ENCODE measurements around the gene KCNMA1. TPM values are rescaled to one million over a fixed set of nuclear protein-coding genes. Genes with fewer than 3 reads are reported as not detected.
"Not testable (repeated sequence)": the region's sequence is repeated elsewhere in the genome, so short reads cannot be mapped to it uniquely, and the experiment has no call there.

KCNMA1 gene
- total RNA-seq, 2 donors from 2014 or later: 23.2 to 44.5 TPM

- Histone ChIP-seq H3K4me1 (peaks cover 14% of the 10 kb centered on the region), H3K27me3 (no peaks in the 10 kb centered on the region), H3K9ac (ENCODE audit: low read depth in 2 of 2, low read length in 2 of 2) (no peak overlapping the region), H3K27ac (no peak overlapping the region), H3K36me3 (no peaks in the 10 kb centered on the region), H3K9me3 (no peaks in the 10 kb centered on the region), H3K4me3 (no peak overlapping the region)
- no peak for TF ChIP-seq CTCF (IDR thresholded peaks at IDR 0.05)
- no peak for DNase-seq
- intact Hi-C loops (cut with DNase I): no loop called here
Observed at GRCh38 chr10:77413231-77413630, 224.4 kb downstream of the KCNMA1 start.

- H3K9ac ChIP-seq (ENCODE audit: low read depth in 2 of 2, low read length in 2 of 2); H3K27ac ChIP-seq; H3K4me3 ChIP-seq; H3K27me3 ChIP-seq; H3K9me3 ChIP-seq; intact Hi-C loops (cut with DNase I); DNase-seq; H3K36me3 ChIP-seq: not testable (repeated sequence)
- H3K4me1 ChIP-seq: peaks cover 14% of the 10 kb centered on the region
Observed at GRCh38 chr10:77412573-77413133, 225.0 kb downstream of the KCNMA1 start.

- Histone ChIP-seq H3K4me1 (peaks cover 19% of the 10 kb centered on the region), H3K4me3 (no peak overlapping the region), H3K9me3 (no peaks in the 10 kb centered on the region), H3K27ac (no peak overlapping the region), H3K27me3 (no peaks in the 10 kb centered on the region), H3K9ac (ENCODE audit: low read depth in 2 of 2, low read length in 2 of 2) (no peak overlapping the region), H3K36me3 (no peaks in the 10 kb centered on the region)
- intact Hi-C loops (cut with DNase I): no loop called here
- TF ChIP-seq CTCF (IDR thresholded peaks at IDR 0.05): no peak
- no peak for DNase-seq
Observed at GRCh38 chr10:77411805-77412204, 225.8 kb downstream of the KCNMA1 start.

GRCh38 chr10:77410523-77410922 is 227.1 kb downstream of the KCNMA1 start:
- no peaks in the 10 kb centered on the region for H3K27me3 ChIP-seq
- H3K27ac ChIP-seq: no peak overlapping the region
- intact Hi-C loops (cut with DNase I): no loop called here
- H3K9ac ChIP-seq (ENCODE audit: low read depth in 2 of 2, low read length in 2 of 2): peak overlapping the region in 1 of 2 donors; percentile 34
- H3K9me3 ChIP-seq: no peaks in the 10 kb centered on the region
- DNase-seq: no peak
- H3K4me3 ChIP-seq: no peak overlapping the region
- no peak for TF ChIP-seq CTCF (IDR thresholded peaks at IDR 0.05)
- peaks cover 23% of the 10 kb centered on the region for H3K4me1 ChIP-seq
- H3K36me3 ChIP-seq: no peaks in the 10 kb centered on the region

GRCh38 chr10:77409697-77410471 is 227.7 kb downstream of the KCNMA1 start:
- peak overlapping the region; percentile 6 for H3K27ac ChIP-seq
- DNase-seq: peak; percentile 89
- TF ChIP-seq CTCF (IDR thresholded peaks at IDR 0.05): no peak
- peak overlapping the region in 1 of 2 donors; percentile 34 for H3K9ac ChIP-seq (ENCODE audit: low read depth in 2 of 2, low read length in 2 of 2)
- intact Hi-C loops (cut with DNase I): no loop called here
- no peaks in the 10 kb centered on the region for H3K27me3 ChIP-seq
- H3K9me3 ChIP-seq: no peaks in the 10 kb centered on the region
- no peaks in the 10 kb centered on the region for H3K36me3 ChIP-seq
- H3K4me1 ChIP-seq: peaks cover 23% of the 10 kb centered on the region
- H3K4me3 ChIP-seq: no peak overlapping the region

- no peak overlapping the region for H3K9ac ChIP-seq (ENCODE audit: low read depth in 2 of 2, low read length in 2 of 2)
- H3K4me3 ChIP-seq: no peak overlapping the region
- no peak for TF ChIP-seq CTCF (IDR thresholded peaks at IDR 0.05)
- H3K9me3 ChIP-seq: no peaks in the 10 kb centered on the region
- H3K27me3 ChIP-seq: no peaks in the 10 kb centered on the region
- no peaks in the 10 kb centered on the region for H3K36me3 ChIP-seq
- peaks cover 23% of the 10 kb centered on the region for H3K4me1 ChIP-seq
- intact Hi-C loops (cut with DNase I): no loop called here
- DNase-seq: no peak
- H3K27ac ChIP-seq: no peak overlapping the region
Observed at GRCh38 chr10:77408259-77408658, 229.3 kb downstream of the KCNMA1 start.
